Natural killer cell treated with Interleukin-12 subunit alpha and Interleukin-12 subunit beta and Interleukin-15 and Interleukin-18, amount 100 ng/mL, for 72 hours (primary cell): ENCODE results near the gene NFASC. TPM values are rescaled to one million over a fixed set of nuclear protein-coding genes. Genes with fewer than 3 reads are reported as not detected.

Experiments used
- ATAC-seq, 2 donors: fragments of 150-1000 bp; cut with Tn5 transposase in 1 of 2; sonication (Bioruptor Pico), chemical (Tn5 transposase) in 1 of 2; 2 replicates each; pipeline ENCODE4 v1.10.0; 2021
- DNase-seq: peaks from one replicate; pipeline ENCODE4 v3.0.0; 2022; ENCODE audit warnings: low spot score
- H3K27ac Mint-ChIP-seq, 2 donors: 1 replicate in 1 of 2; 2 replicates in 1 of 2; pipeline ENCODE4 v1.8.0; 2022; ENCODE audit warnings: mixed read lengths in 2 of 2, mild to moderate bottlenecking in 1 of 2, moderate library complexity in 1 of 2
- H3K27me3 Mint-ChIP-seq, 2 donors: 1 replicate in 1 of 2; 2 replicates in 1 of 2; pipeline ENCODE4 v1.8.0; 2022; ENCODE audit warnings: mixed read lengths in 2 of 2
- H3K36me3 Mint-ChIP-seq: one replicate; pipeline ENCODE4 v1.8.0; 2022; ENCODE audit warnings: mixed read lengths
- H3K4me1 Mint-ChIP-seq, 2 donors: 1 replicate in 1 of 2; 2 replicates in 1 of 2; pipeline ENCODE4 v1.8.0; 2022; ENCODE audit warnings: low read depth in 2 of 2, mixed read lengths in 2 of 2, mild to moderate bottlenecking in 1 of 2
- H3K4me3 Mint-ChIP-seq: one replicate; pipeline ENCODE4 v1.8.0; 2022; ENCODE audit warnings: mixed read lengths
- H3K9me3 Mint-ChIP-seq: 2 replicates; pipeline ENCODE4 v1.8.0; 2022; ENCODE audit warnings: mixed read lengths
- total RNA-seq, 2 donors: library from RNA; stranded (reverse); gene quantifications; one replicate each; pipeline ENCODE4 v1.2.3, GENCODE V29; 2022

The NFASC gene
- total RNA-seq, 2 donors from 2014 or later, result 0.36 to 0.71 TPM

- no peaks in the 10 kb centered on the region for H3K36me3 Mint-ChIP-seq
- no peaks in the 10 kb centered on the region for H3K4me1 Mint-ChIP-seq
- H3K27ac Mint-ChIP-seq, result no peak overlapping the region
- DNase-seq (no peak), ATAC-seq (no peak)
- no peak overlapping the region for H3K4me3 Mint-ChIP-seq
- H3K27me3 Mint-ChIP-seq, result peaks cover 0 to 3% of the 10 kb centered on the region in 2 donors
- H3K9me3 Mint-ChIP-seq, result no peaks in the 10 kb centered on the region
These were observed 185.5 kb downstream of the NFASC start for GRCh38 chr1:205056188-205056611.

DNA sequence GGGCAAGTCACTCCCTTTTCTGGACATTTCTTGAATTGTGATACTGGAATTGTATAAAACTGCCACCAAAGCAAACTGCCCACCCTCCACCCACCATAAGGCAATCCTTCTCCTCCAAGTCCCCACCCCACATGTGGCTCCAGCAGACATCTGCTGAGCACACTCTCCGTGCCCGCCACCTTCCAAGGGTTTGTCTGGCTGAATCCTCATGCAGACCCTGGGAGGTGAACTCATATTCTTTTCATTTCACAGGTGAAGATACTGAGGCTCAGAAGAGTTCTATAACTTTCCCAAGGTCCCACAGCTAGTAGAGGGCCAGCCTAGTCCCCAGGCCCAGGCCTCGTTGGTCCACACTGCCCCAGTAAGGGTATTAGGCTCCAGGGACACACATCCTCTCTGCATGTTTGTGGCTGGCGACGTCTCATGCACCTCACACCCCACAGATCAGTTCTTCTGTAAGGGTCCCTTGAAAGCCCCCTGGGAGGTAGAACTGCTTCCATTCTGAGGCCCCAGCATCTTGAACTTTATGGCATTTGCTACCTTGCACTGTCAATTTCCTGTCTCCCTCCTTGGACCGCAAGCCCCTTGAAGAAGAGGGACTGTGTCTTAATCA lies 186.4 kb downstream of the NFASC start:
- DNase-seq, result no peak
- H3K4me3 Mint-ChIP-seq, result no peak overlapping the region
- no peaks in the 10 kb centered on the region for H3K27me3 Mint-ChIP-seq
- no peaks in the 10 kb centered on the region for H3K9me3 Mint-ChIP-seq
- ATAC-seq, result no peak
- H3K27ac Mint-ChIP-seq, result no peak overlapping the region
- H3K36me3 Mint-ChIP-seq, result no peaks in the 10 kb centered on the region
- H3K4me1 Mint-ChIP-seq, result no peaks in the 10 kb centered on the region

DNA sequence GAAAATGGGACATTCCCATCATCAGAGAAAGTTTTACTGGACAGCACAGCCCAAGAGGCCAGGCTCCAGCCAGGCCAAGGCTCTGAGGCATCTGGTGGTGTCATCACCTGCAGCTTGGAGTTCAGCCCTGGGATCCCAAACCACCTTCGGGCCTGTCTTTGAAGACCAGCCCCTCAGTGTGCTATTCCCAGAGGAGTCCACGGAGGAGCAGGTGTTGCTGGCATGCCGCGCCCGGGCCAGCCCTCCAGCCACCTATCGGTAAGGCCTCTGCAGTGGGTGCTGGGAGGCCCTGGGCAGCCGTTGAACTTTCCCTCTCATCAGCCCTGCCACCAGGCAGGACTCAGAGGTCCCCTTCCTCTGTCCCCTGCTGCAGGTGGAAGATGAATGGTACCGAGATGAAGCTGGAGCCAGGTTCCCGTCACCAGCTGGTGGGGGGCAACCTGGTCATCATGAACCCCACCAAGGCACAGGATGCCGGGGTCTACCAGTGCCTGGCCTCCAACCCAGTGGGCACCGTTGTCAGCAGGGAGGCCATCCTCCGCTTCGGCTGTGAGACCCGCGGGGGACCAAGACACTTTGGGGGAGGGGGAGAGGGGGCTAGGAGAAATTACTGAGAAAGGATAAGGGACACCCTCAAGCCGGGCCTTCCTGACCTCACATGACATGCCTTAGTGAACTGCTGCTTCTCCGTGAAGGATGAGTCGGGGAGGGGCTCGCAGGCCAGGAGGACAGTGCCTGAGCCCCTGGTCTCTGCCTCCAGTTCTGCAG lies 187.3 kb downstream of the NFASC start:
- H3K9me3 Mint-ChIP-seq, result no peaks in the 10 kb centered on the region
- no peaks in the 10 kb centered on the region for H3K4me1 Mint-ChIP-seq
- H3K36me3 Mint-ChIP-seq, result no peaks in the 10 kb centered on the region
- DNase-seq, result no peak
- no peaks in the 10 kb centered on the region for H3K27me3 Mint-ChIP-seq
- no peak for ATAC-seq
- no peak overlapping the region for H3K27ac Mint-ChIP-seq
- no peak overlapping the region for H3K4me3 Mint-ChIP-seq

DNA sequence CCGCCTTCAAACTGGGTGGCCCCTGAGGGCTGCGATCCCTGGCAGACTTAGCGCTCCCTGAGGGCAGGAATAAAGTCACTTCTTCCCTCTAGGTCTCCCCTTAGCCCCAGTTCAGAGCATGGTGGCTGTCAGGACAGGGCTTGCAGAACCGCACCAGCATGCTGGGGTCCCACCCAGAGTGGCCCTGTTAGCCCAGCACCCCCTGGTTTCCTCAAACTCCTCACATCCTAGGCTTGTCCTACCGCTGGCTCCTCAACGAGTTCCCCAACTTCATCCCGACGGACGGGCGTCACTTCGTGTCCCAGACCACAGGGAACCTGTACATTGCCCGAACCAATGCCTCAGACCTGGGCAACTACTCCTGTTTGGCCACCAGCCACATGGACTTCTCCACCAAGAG lies 188.2 kb downstream of the NFASC start:
- Mint-ChIP-seq H3K4me1 (no peaks in the 10 kb centered on the region), H3K27me3 (no peaks in the 10 kb centered on the region), H3K4me3 (no peak overlapping the region), H3K27ac (no peak overlapping the region), H3K36me3 (no peaks in the 10 kb centered on the region), H3K9me3 (no peaks in the 10 kb centered on the region)
- DNase-seq (no peak), ATAC-seq (no peak)

GRCh38 chr1:205059660-205060059 lies 189.0 kb downstream of the NFASC start:
- H3K9me3 Mint-ChIP-seq, result no peaks in the 10 kb centered on the region
- H3K4me3 Mint-ChIP-seq, result no peak overlapping the region
- no peak for DNase-seq
- H3K27ac Mint-ChIP-seq, result no peak overlapping the region
- no peaks in the 10 kb centered on the region for H3K4me1 Mint-ChIP-seq
- no peaks in the 10 kb centered on the region for H3K36me3 Mint-ChIP-seq
- no peak for ATAC-seq
- H3K27me3 Mint-ChIP-seq, result no peaks in the 10 kb centered on the region

DNA sequence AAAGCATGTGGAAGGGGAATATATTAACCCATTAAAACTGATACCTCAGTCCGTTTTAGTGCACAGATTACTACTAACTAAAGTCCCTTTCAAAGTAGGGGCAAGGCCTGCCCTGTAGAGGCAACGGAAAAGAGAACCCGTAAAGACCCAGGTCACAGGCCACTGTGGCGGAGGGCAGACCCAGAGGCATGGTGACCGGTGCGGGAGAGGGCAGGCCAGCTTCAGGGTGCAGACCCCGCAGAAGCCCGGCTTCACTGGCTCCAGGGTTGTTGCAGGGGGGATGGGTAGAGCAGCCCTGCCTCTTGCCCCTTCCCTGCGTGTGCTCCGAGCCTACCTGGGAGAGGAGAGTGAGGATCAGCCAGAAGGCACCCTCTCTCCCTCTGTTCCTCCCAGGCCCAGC lies 190.1 kb downstream of the NFASC start:
- Mint-ChIP-seq H3K4me3 (no peak overlapping the region), H3K36me3 (no peaks in the 10 kb centered on the region), H3K9me3 (no peaks in the 10 kb centered on the region), H3K4me1 (no peaks in the 10 kb centered on the region), H3K27ac (no peak overlapping the region), H3K27me3 (no peaks in the 10 kb centered on the region)
- ATAC-seq, result no peak
- no peak for DNase-seq

DNA sequence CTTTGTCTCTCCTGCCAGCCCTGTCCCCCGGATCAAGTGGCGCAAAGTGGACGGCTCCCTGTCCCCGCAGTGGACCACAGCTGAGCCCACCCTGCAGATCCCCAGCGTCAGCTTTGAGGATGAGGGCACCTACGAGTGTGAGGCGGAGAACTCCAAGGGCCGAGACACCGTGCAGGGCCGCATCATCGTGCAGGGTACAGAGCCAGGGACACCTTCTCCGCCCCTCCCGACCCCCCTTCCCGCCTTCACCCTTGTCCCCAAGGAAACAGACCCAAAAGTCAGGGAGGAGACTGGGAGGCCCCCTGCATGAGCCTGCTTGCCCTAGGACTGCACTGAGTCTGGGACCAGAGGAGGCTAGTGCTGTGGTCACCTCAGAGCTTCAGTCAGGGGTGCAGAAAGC lies 190.6 kb downstream of the NFASC start:
- no peak for DNase-seq
- H3K4me3 Mint-ChIP-seq, result no peak overlapping the region
- H3K4me1 Mint-ChIP-seq, result no peaks in the 10 kb centered on the region
- peak in 1 of 2 donors; percentile 3 for ATAC-seq
- no peaks in the 10 kb centered on the region for H3K9me3 Mint-ChIP-seq
- no peak overlapping the region for H3K27ac Mint-ChIP-seq
- no peaks in the 10 kb centered on the region for H3K27me3 Mint-ChIP-seq
- H3K36me3 Mint-ChIP-seq, result no peaks in the 10 kb centered on the region

DNA sequence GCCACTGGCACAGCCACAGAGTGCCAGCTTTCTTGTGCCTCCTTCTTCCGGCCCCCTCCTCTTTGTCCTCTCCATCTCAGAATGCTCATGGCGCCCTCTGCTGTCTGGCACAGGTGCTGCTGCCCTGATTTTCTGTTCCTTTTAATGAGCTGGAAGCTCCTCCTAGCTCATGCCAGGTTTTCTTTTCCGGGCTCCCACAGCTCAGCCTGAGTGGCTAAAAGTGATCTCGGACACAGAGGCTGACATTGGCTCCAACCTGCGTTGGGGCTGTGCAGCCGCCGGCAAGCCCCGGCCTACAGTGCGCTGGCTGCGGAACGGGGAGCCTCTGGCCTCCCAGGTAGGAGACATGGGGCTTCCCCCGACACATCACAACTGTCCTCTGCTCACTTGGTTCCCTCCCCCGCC lies 191.0 kb downstream of the NFASC start:
- no peak overlapping the region for H3K27ac Mint-ChIP-seq
- no peaks in the 10 kb centered on the region for H3K9me3 Mint-ChIP-seq
- no peak for DNase-seq
- ATAC-seq, result peak in 1 of 2 donors; percentile 52
- H3K27me3 Mint-ChIP-seq, result peaks cover 0 to 2% of the 10 kb centered on the region in 2 donors
- H3K36me3 Mint-ChIP-seq, result no peaks in the 10 kb centered on the region
- H3K4me1 Mint-ChIP-seq, result no peaks in the 10 kb centered on the region
- H3K4me3 Mint-ChIP-seq, result no peak overlapping the region

DNA sequence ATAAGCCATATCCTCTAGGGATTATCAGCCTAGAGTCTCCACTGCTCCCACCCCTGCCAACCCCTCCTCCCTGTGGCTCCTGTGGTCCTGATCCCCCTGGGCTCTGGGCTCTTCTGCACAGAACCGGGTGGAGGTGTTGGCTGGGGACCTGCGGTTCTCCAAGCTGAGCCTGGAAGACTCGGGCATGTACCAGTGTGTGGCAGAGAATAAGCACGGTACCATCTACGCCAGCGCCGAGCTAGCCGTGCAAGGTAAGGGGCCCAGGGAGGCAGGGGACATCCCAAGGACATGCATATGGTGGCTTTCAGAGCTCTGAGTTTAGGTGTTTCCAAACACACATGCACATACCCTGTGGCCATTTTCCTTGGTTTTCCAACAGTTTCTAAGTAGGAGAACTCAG lies 191.7 kb downstream of the NFASC start:
- DNase-seq (no peak), ATAC-seq (no peak)
- H3K4me3 Mint-ChIP-seq, result no peak overlapping the region
- H3K36me3 Mint-ChIP-seq, result no peaks in the 10 kb centered on the region
- no peak overlapping the region for H3K27ac Mint-ChIP-seq
- H3K27me3 Mint-ChIP-seq, result peaks cover 0 to 3% of the 10 kb centered on the region in 2 donors
- no peaks in the 10 kb centered on the region for H3K4me1 Mint-ChIP-seq
- no peaks in the 10 kb centered on the region for H3K9me3 Mint-ChIP-seq

- peaks cover 0 to 3% of the 10 kb centered on the region in 2 donors for H3K27me3 Mint-ChIP-seq
- no peaks in the 10 kb centered on the region for H3K36me3 Mint-ChIP-seq
- H3K4me1 Mint-ChIP-seq, result no peaks in the 10 kb centered on the region
- H3K4me3 Mint-ChIP-seq, result no peak overlapping the region
- H3K9me3 Mint-ChIP-seq, result no peaks in the 10 kb centered on the region
- no peak for ATAC-seq
- H3K27ac Mint-ChIP-seq, result no peak overlapping the region
- no peak for DNase-seq
These were observed 192.2 kb downstream of the NFASC start for GRCh38 chr1:205062895-205063294.

DNA sequence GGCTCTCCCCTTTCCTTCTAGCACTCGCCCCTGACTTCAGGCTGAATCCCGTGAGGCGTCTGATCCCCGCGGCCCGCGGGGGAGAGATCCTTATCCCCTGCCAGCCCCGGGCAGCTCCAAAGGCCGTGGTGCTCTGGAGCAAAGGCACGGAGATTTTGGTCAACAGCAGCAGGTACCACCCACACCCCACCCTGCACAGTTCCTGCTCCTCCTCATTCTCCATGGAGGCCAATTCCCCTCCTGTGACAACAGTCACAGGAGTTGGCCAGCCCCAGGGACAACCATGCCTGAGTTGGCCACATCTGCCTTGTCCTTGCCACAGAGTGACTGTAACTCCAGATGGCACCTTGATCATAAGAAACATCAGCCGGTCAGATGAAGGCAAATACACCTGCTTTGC lies 193.6 kb downstream of the NFASC start:
- H3K4me3 Mint-ChIP-seq, result no peak overlapping the region
- H3K36me3 Mint-ChIP-seq, result no peaks in the 10 kb centered on the region
- H3K4me1 Mint-ChIP-seq, result no peaks in the 10 kb centered on the region
- ATAC-seq (no peak), DNase-seq (no peak)
- no peak overlapping the region for H3K27ac Mint-ChIP-seq
- H3K27me3 Mint-ChIP-seq, result peaks cover 0 to 3% of the 10 kb centered on the region in 2 donors
- no peaks in the 10 kb centered on the region for H3K9me3 Mint-ChIP-seq

GRCh38 chr1:205064741-205065316 lies 194.2 kb downstream of the NFASC start:
- Mint-ChIP-seq H3K27ac (no peak overlapping the region), H3K9me3 (no peaks in the 10 kb centered on the region), H3K27me3 (peaks cover 0 to 3% of the 10 kb centered on the region in 2 donors)

DNA sequence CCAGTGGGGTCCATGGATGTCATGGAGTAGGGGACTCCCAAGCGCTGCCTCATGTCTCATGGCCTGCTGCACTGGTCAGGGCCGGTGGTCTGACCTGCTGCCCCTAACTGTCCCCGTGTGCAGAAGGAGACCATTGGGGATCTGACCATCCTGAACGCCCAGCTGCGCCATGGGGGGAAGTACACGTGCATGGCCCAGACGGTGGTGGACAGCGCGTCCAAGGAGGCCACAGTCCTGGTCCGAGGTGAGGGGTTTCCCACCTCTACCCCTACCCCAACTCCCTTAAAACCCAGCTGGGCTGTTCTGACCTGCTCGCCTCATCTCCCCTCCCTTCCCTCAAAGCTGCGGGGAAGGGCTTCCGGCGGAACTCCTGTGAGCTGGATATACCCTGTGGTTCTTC lies 195.0 kb downstream of the NFASC start:
- ATAC-seq, result no peak
- peaks cover 0 to 3% of the 10 kb centered on the region in 2 donors for H3K27me3 Mint-ChIP-seq
- no peak overlapping the region for H3K27ac Mint-ChIP-seq
- H3K4me1 Mint-ChIP-seq, result no peaks in the 10 kb centered on the region
- no peaks in the 10 kb centered on the region for H3K9me3 Mint-ChIP-seq
- H3K36me3 Mint-ChIP-seq, result no peaks in the 10 kb centered on the region
- DNase-seq, result peak; percentile 34
- H3K4me3 Mint-ChIP-seq, result no peak overlapping the region

More at GRCh38 chr1:205064741-205065316, 194.2 kb downstream of the NFASC start:
- H3K4me1 Mint-ChIP-seq, result no peaks in the 10 kb centered on the region
- no peak for ATAC-seq
- H3K4me3 Mint-ChIP-seq, result no peak overlapping the region
- no peak for DNase-seq
- H3K36me3 Mint-ChIP-seq, result no peaks in the 10 kb centered on the region

DNA sequence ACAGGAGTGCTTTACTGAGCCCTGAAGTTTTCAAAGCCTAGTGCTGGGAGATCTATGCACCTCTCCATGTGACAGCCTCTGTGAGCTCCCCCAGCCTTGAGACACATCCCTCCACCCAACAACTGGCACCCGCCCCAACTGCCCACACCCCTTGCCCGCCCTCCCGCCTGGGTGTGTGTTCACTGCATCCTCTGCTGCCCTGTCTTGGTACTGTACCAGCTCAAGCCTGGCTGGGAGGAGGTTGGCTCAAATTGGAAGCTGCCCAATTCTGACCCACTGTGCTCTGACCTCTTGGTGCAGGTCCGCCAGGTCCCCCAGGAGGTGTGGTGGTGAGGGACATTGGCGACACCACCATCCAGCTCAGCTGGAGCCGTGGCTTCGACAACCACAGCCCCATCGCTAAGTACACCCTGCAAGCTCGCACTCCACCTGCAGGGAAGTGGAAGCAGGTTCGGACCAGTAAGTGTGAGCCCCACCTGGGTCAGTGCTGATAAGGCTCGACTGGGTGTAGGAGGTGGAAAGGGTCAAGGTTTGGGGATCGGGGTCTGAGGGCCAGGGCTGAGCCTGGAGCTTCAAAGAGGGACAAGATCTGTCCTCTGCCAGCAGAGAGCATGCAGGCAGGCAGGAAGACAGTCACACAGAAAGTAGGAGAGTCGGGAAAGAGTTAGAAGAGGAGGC lies 195.6 kb downstream of the NFASC start:
- peaks cover 0 to 3% of the 10 kb centered on the region in 2 donors for H3K27me3 Mint-ChIP-seq
- peak; percentile 28 for DNase-seq
- peak in 1 of 2 donors; percentile 30 for ATAC-seq
- H3K4me3 Mint-ChIP-seq, result no peak overlapping the region
- H3K27ac Mint-ChIP-seq, result no peak overlapping the region
- H3K4me1 Mint-ChIP-seq, result no peaks in the 10 kb centered on the region
- H3K9me3 Mint-ChIP-seq, result no peaks in the 10 kb centered on the region
- H3K36me3 Mint-ChIP-seq, result no peaks in the 10 kb centered on the region
